NCI-H69 (cell line): ENCODE results near the gene NECTIN4.

Source experiments
- DNase-seq: peaks from one replicate; lab custom pipeline; 2025; lab: John Stamatoyannopoulos, UW

NECTIN4 gene

DNA sequence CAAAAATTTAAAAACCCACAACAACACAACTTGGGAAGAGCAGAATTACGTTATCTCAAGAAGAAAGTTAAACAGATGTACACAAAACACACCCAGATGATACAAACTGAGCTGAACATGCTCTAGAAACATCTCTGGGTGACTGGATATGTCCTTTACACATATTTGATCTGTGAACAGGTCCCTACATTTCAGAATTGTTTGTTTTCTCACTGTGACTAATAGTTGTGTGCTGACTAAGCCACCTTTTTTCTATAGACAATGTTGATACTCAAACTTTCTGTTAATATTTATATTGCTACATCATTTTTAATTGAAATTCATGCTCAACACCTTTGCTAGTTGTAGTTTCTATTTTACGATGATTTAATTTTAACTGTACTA, 67.4 kb downstream of the NECTIN4 start:
- DNase-seq, result peak; percentile 47

DNA sequence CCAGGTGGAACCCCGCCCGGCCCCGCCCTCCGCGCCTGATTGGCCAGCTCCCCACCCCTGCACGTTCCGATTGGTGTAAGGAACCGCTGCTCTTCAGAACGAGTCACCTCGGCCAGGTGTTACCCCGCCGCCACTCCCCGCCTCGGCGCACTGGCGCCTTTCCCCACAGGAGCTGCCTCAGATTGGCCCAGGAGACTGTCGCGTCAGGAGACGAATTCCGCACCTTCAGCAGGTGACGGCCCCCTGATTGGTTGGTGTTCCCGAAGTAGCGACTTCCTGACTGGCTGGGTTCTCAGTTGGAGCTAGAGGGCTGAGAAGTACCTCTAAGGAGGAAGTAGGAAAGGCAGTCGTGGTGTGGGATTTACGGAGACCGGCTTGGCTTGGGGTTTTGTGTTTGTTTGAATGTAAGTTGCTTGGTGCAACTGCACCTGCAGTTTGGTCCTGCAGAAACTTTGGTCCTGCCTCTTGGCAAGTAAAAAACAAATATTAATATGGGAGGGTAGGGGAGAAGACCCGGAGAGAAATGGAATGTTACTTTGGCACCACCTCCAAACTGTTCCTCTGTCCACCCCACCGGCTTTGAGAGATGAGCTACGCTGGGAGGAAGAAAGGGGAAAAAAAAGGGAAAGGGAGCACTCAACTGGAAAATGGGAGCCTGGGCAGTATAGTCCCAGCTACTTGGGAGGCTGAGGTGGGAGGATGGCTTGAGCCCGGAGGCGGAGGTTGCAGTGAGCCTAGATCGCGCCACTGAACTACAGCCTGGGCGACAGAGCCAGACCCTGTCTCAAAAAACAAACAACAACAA, 68.0 kb downstream of the NECTIN4 start:
- DNase-seq, result peak; percentile 99
